Neural cell (in vitro differentiated cells): ENCODE data around the gene COL18A1. TPM values are rescaled to one million over a fixed set of nuclear protein-coding genes. Genes with fewer than 3 reads are reported as not detected.

Experiments used
- H2AFZ ChIP-seq: fragments of 200-600, 300-800 bp; sonication (generic), shearing (Covaris generic); 2 replicates; pipeline ENCODE4 v1.6.0; 2014; ENCODE audit warnings: low read depth, mild to moderate bottlenecking, antibody characterized with exemption, low read length, moderate library complexity
- H3F3A ChIP-seq: fragments of 200-600 bp; shearing (Covaris generic); 2 replicates; pipeline ENCODE4 v1.6.1; 2016; ENCODE audit warnings: mild to moderate bottlenecking, moderate library complexity, mixed read lengths, antibody characterized with exemption, low read length; ENCODE audit not compliant: insufficient read depth, poor library complexity, severe bottlenecking
- H3K27ac ChIP-seq: fragments of 200-600, 300-800 bp; sonication (generic), shearing (Covaris generic); 2 replicates; pipeline ENCODE4 v1.5.1; 2014; ENCODE audit warnings: mild to moderate bottlenecking, low read length, moderate library complexity
- H3K27me3 ChIP-seq: fragments of 300-800, 200-600 bp; sonication (generic), shearing (Covaris generic); 2 replicates; pipeline ENCODE4 v1.6.0; 2014; ENCODE audit warnings: mild to moderate bottlenecking, low read depth, low read length, moderate library complexity; ENCODE audit not compliant: insufficient read depth
- H3K36me3 ChIP-seq: fragments of 300-800, 200-600 bp; sonication (generic), shearing (Covaris generic); 2 replicates; pipeline ENCODE4 v1.5.1; 2014; ENCODE audit warnings: mild to moderate bottlenecking, antibody characterized with exemption, low read length, moderate library complexity; ENCODE audit not compliant: insufficient read depth
- H3K4me2 ChIP-seq: fragments of 300-800, 200-600 bp; sonication (generic), shearing (Covaris generic); 2 replicates; pipeline ENCODE4 v1.6.0; 2014; ENCODE audit warnings: mild to moderate bottlenecking, low read length
- H3K4me3 ChIP-seq: fragments of 300-800, 200-600 bp; sonication (generic), shearing (Covaris generic); 2 replicates; pipeline ENCODE4 v1.5.1; 2014; ENCODE audit warnings: mild to moderate bottlenecking, low read length, moderate library complexity
- H3K79me2 ChIP-seq: fragments of 200-600 bp; shearing (Covaris generic); replicated peaks from 2 replicates; pipeline ENCODE4 v1.6.0; 2014; ENCODE audit warnings: mild to moderate bottlenecking, low read length, moderate library complexity; ENCODE audit not compliant: insufficient read depth
- H3K9ac ChIP-seq: fragments of 300-800, 200-600 bp; sonication (generic), shearing (Covaris generic); 2 replicates; pipeline ENCODE4 v1.6.1; 2016; ENCODE audit warnings: mild to moderate bottlenecking, low read length, mixed read lengths
- H3K9me2 ChIP-seq: fragments of 200-600 bp; shearing (Covaris generic); 2 replicates; pipeline ENCODE4 v1.6.1; 2016; ENCODE audit warnings: mild to moderate bottlenecking, low read length, mixed read lengths; ENCODE audit not compliant: insufficient read depth
- H3K9me3 ChIP-seq: fragments of 200-600, 300-800 bp; sonication (generic), shearing (Covaris generic); 2 replicates; pipeline ENCODE4 v1.6.1; 2016; ENCODE audit warnings: mild to moderate bottlenecking, mixed run types, low read length, moderate library complexity, mixed read lengths
- H4K20me1 ChIP-seq: fragments of 200-600 bp; shearing (Covaris generic); 2 replicates; pipeline ENCODE4 v1.6.1; 2016; ENCODE audit warnings: mild to moderate bottlenecking, mixed run types; ENCODE audit not compliant: insufficient read depth
- CTCF ChIP-seq: fragments of 450-650 bp; IDR thresholded peaks from 2 replicates; pipeline ENCODE4 v1.5.1; 2014; ENCODE audit warnings: antibody characterized with exemption, mild to moderate bottlenecking, moderate library complexity; ENCODE audit not compliant: poor library complexity, severe bottlenecking
- EP300 ChIP-seq: fragments of 450-650 bp; conservative IDR thresholded peaks from 2 replicates; pipeline ENCODE4 v1.6.1; 2014; ENCODE audit warnings: antibody characterized with exemption, mild to moderate bottlenecking, moderate library complexity; ENCODE audit not compliant: poor library complexity, severe bottlenecking
- EZH2 ChIP-seq: fragments of 200-600, 300-800 bp; shearing (Covaris generic), sonication (generic); IDR thresholded peaks from 2 replicates; pipeline ENCODE4 v1.6.1; 2014; ENCODE audit warnings: antibody characterized with exemption, low read length, borderline replicate concordance, mild to moderate bottlenecking; ENCODE audit not compliant: insufficient read depth, poor library complexity, severe bottlenecking
- MXI1 ChIP-seq: fragments of 450-650 bp; conservative IDR thresholded peaks from 2 replicates; pipeline ENCODE4 v1.6.1; 2014; ENCODE audit warnings: antibody characterized with exemption, mild to moderate bottlenecking; ENCODE audit not compliant: poor library complexity, severe bottlenecking
- POLR2AphosphoS5 ChIP-seq: IDR thresholded peaks from 2 replicates; pipeline ENCODE4 v1.6.1; 2012
- RAD21 ChIP-seq: fragments of 450-650 bp; conservative IDR thresholded peaks from 2 replicates; pipeline ENCODE4 v1.6.1; 2014; ENCODE audit warnings: antibody characterized with exemption, mild to moderate bottlenecking, moderate library complexity
- REST ChIP-seq: IDR thresholded peaks from 2 replicates; pipeline ENCODE4 v1.6.1; 2012; ENCODE audit warnings: borderline replicate concordance
- SMC3 ChIP-seq: fragments of 450-650 bp; conservative IDR thresholded peaks from 2 replicates; pipeline ENCODE4 v1.6.1; 2014; ENCODE audit warnings: antibody characterized with exemption, mild to moderate bottlenecking, moderate library complexity; ENCODE audit not compliant: poor library complexity
- TAF1 ChIP-seq: IDR thresholded peaks from 2 replicates; pipeline ENCODE4 v1.6.1; 2012; ENCODE audit warnings: low read depth
- polyA plus RNA-seq: library from polyadenylated mRNA; depleted of rRNA; stranded (reverse); fragments of >200 nt; gene quantifications from 2 replicates; pipeline ENCODE4 v1.2.3, GENCODE V29; 2014

Gene COL18A1
- polyA plus RNA-seq, 1 donor from 2014 or later = 2.5 TPM

- no peaks in the 10 kb centered on the region for H3K27me3 ChIP-seq
- no peaks in the 10 kb centered on the region for H3K9me2 ChIP-seq
- H3K4me2 ChIP-seq = no peak overlapping the region
- H3K36me3 ChIP-seq = peaks cover 11% of the 10 kb centered on the region
- H3K4me3 ChIP-seq = no peak overlapping the region
- H3F3A ChIP-seq = no peaks in the 10 kb centered on the region
- H4K20me1 ChIP-seq = no peaks in the 10 kb centered on the region
- H3K9ac ChIP-seq = no peak overlapping the region
- no peaks in the 10 kb centered on the region for H3K9me3 ChIP-seq
- H3K27ac ChIP-seq = no peak overlapping the region
- TF ChIP-seq EZH2 = no peak
- no peak for TF ChIP-seq REST
- TF ChIP-seq RAD21 = no peak
- TF ChIP-seq EP300 = no peak
- TF ChIP-seq CTCF = no peak
- TF ChIP-seq POLR2AphosphoS5 = no peak
- TF ChIP-seq MXI1 = no peak
- TF ChIP-seq TAF1 = no peak
- no peak for TF ChIP-seq SMC3
- H3K79me2 ChIP-seq = no peaks in the 10 kb centered on the region
- no peak overlapping the region for H2AFZ ChIP-seq
These were observed 119.8 kb downstream of the COL18A1 start for GRCh38 chr21:45524756-45525152.

GRCh38 chr21:45525153-45525909 is 120.4 kb downstream of the COL18A1 start:
- Histone ChIP-seq H3K27me3 (no peaks in the 10 kb centered on the region), H3K4me3 (no peak overlapping the region), H3K27ac (no peak overlapping the region), H3K9me2 (no peaks in the 10 kb centered on the region), H3K9me3 (no peaks in the 10 kb centered on the region), H3K9ac (no peak overlapping the region), H3F3A (no peaks in the 10 kb centered on the region), H4K20me1 (no peaks in the 10 kb centered on the region), H3K36me3 (peaks cover 11% of the 10 kb centered on the region), H3K79me2 (no peaks in the 10 kb centered on the region), H2AFZ (no peak overlapping the region), H3K4me2 (no peak overlapping the region)
- no peak for TF ChIP-seq SMC3
- TF ChIP-seq POLR2AphosphoS5 = no peak
- no peak for TF ChIP-seq MXI1
- no peak for TF ChIP-seq TAF1
- TF ChIP-seq CTCF = no peak
- TF ChIP-seq RAD21 = no peak
- TF ChIP-seq EP300 = no peak
- TF ChIP-seq REST = no peak
- TF ChIP-seq EZH2 = no peak
